Muscle of arm (tissue), 14 donors: ENCODE results near the gene AMY2A. TPM values are rescaled to one million over a fixed set of nuclear protein-coding genes. Genes with fewer than 3 reads are reported as not detected.
"Not testable (repeated sequence)": the region's sequence is repeated elsewhere in the genome, so short reads cannot be mapped to it uniquely, and the experiment has no call there.

Source experiments
- DNase-seq: peaks from one replicate; pipeline ENCODE4 v3.0.0-alpha.2; 2013
- long read RNA-seq, 11 donors: transcript quantifications; one replicate each; lab custom pipeline, GENCODE V29; 2026
- polyA plus RNA-seq, 12 donors: library from polyadenylated mRNA; unstranded; fragments of 120-200 nt; gene quantifications; one replicate each; pipeline ENCODE4 v1.2.1, GENCODE V29; 2013; ENCODE audit not compliant: insufficient read length in 12 of 12

Gene AMY2A
- polyA plus RNA-seq, result under 1 TPM in 1 of 12 donors, not detected in 11; 0.22 TPM
- long read RNA-seq, donor 1, result 0 reads
- long read RNA-seq, donor 2, result 0 reads
- long read RNA-seq, donor 3, partial matches to known transcripts, result 0 of 1 reads
- long read RNA-seq, donor 3, other reads (novel, unspliced or antisense), result 0 of 1 reads
- long read RNA-seq, donor 4, result 0 reads
- long read RNA-seq, donor 5, result 0 reads
- long read RNA-seq, donor 6, result 0 reads
- long read RNA-seq, donor 7, result 0 reads
- long read RNA-seq, donor 8, result 0 reads
- long read RNA-seq, donor 9, result 0 reads
- long read RNA-seq, donor 10, result 0 reads
- long read RNA-seq, donor 11, result 0 reads

GRCh38 chr1:103616994-103617477, at the start of gene AMY2A:
Gene AMY2A (plus strand): TSS chr1:103617427. CDS start chr1:103617441, 14 bp downstream.
- DNase-seq, result not testable (repeated sequence)

GRCh38 chr1:103569493-103569892, 47.7 kb upstream of the AMY2A start:
- DNase-seq, result no peak

- not testable (repeated sequence) for DNase-seq
Observed at GRCh38 chr1:103571289-103571688, 45.9 kb upstream of the AMY2A start, which contains the start of gene AMY2B. Gene AMY2B (plus strand): TSS chr1:103571589. CDS start chr1:103571603, 14 bp downstream.

GRCh38 chr1:103576065-103576464, 41.2 kb upstream of the AMY2A start:
- no peak for DNase-seq

- DNase-seq, result not testable (repeated sequence)
Observed at GRCh38 chr1:103576784-103577183, 40.4 kb upstream of the AMY2A start.

- no peak for DNase-seq
Observed at GRCh38 chr1:103582464-103582863, 34.8 kb upstream of the AMY2A start.

GRCh38 chr1:103583887-103584286, 33.3 kb upstream of the AMY2A start:
- no peak for DNase-seq

- DNase-seq, result no peak
Observed at GRCh38 chr1:103584537-103584936, 32.7 kb upstream of the AMY2A start.

- DNase-seq, result not testable (repeated sequence)
Observed at GRCh38 chr1:103602740-103603139, 14.5 kb upstream of the AMY2A start.

- DNase-seq, result no peak
Observed at GRCh38 chr1:103616362-103616761, 865 bp upstream of the AMY2A start.

GRCh38 chr1:103627436-103627835, 10.2 kb downstream of the AMY2A start:
- not testable (repeated sequence) for DNase-seq

- DNase-seq, result not testable (repeated sequence)
Observed at GRCh38 chr1:103641194-103641593, 24.0 kb downstream of the AMY2A start.

GRCh38 chr1:103643908-103644307, 26.7 kb downstream of the AMY2A start:
- not testable (repeated sequence) for DNase-seq

- not testable (repeated sequence) for DNase-seq
Observed at GRCh38 chr1:103650305-103650704, 33.1 kb downstream of the AMY2A start.

- DNase-seq, result not testable (repeated sequence)
Observed at GRCh38 chr1:103650889-103651288, 33.7 kb downstream of the AMY2A start.

- not testable (repeated sequence) for DNase-seq
Observed at GRCh38 chr1:103654133-103654532, 36.9 kb downstream of the AMY2A start.

- DNase-seq, result not testable (repeated sequence)
Observed at GRCh38 chr1:103655460-103655859, 38.2 kb downstream of the AMY2A start, which contains the start of gene AMY1A. Gene AMY1A (plus strand): TSS chr1:103655760. CDS start chr1:103656331, 571 bp downstream.

Other genes starting within 250 kb of the AMY2A start
- 10 to 100 TPM in 11 of 12 donors, not detected in 1; 12.0 to 79.2 (median 28.0) TPM for gene RNPC3, start 91.7 kb upstream of the AMY2A start, polyA plus RNA-seq
- 10 to 100 TPM in 7 of 12 donors, 1 to 10 TPM in 4, not detected in 1; 5.1 to 25.1 (median 14.6) TPM for gene AMY2B, start 45.8 kb upstream of the AMY2A start, polyA plus RNA-seq
- under 1 TPM in 2 of 12 donors, not detected in 10; 0.33 to 0.47 TPM for gene AMY1A, start 38.3 kb downstream of the AMY2A start, polyA plus RNA-seq
- under 1 TPM in 2 of 12 donors, not detected in 10; 0.33 to 0.47 TPM for gene AMY1B, start 78.8 kb downstream of the AMY2A start, polyA plus RNA-seq
- under 1 TPM in 1 of 12 donors, not detected in 11; 0.11 TPM for gene AMY1C, start 132.5 kb downstream of the AMY2A start, polyA plus RNA-seq